Dendritic cell treated with granulocyte-macrophage colony-stimulating factor and Interleukin-4, amounts not matched to agents 40 ng/mL and 50 ng/mL, for 4 days (primary cell): ENCODE measurements around the gene OR7G3.

Experiments used
- H3K27ac Mint-ChIP-seq: one replicate; pipeline ENCODE4 v1.8.0; 2022; ENCODE audit warnings: mild to moderate bottlenecking, mixed read lengths
- H3K27me3 Mint-ChIP-seq: one replicate; pipeline ENCODE4 v1.8.0; 2022; ENCODE audit warnings: mild to moderate bottlenecking, mixed read lengths
- H3K36me3 Mint-ChIP-seq: one replicate; pipeline ENCODE4 v1.8.0; 2022; ENCODE audit warnings: low read depth, mixed read lengths
- H3K4me1 Mint-ChIP-seq: one replicate; pipeline ENCODE4 v1.8.0; 2022; ENCODE audit warnings: low read depth, mixed read lengths
- H3K4me3 Mint-ChIP-seq: one replicate; pipeline ENCODE4 v1.8.0; 2022; ENCODE audit warnings: mild to moderate bottlenecking, moderate library complexity, mixed read lengths
- H3K9me3 Mint-ChIP-seq: one replicate; pipeline ENCODE4 v1.8.0; 2022; ENCODE audit warnings: mixed read lengths
- intact Hi-C: fragments of 100-400 bp; cut with micrococcal nuclease; formaldehyde crosslinking; loops from one replicate; pipeline ENCODE4 v1.15.0; 2022

Gene OR7G3

GRCh38 chr19:9126900-9127405, at the start of gene OR7G3:
TSS of gene OR7G3 (minus strand) at chr19:9126950. CDS start at chr19:9126950, 0 bp downstream.
- no peaks in the 10 kb centered on the region for H3K36me3 Mint-ChIP-seq
- intact Hi-C loops, result no loop called here
- peak within 1 kb of the TSS; percentile 3 for H3K27ac Mint-ChIP-seq
- no peak within 1 kb of the TSS for H3K4me3 Mint-ChIP-seq
- no peaks in the 10 kb centered on the region for H3K9me3 Mint-ChIP-seq
- H3K4me1 Mint-ChIP-seq, result peaks cover 37% of the 10 kb centered on the region
- H3K27me3 Mint-ChIP-seq, result peaks cover 11% of the 10 kb centered on the region

GRCh38 chr19:9175326-9175725, 48.6 kb upstream of the OR7G3 start:
- Mint-ChIP-seq H3K36me3 (peaks cover under 1% of the 10 kb centered on the region), H3K4me1 (peaks cover 60% of the 10 kb centered on the region), H3K9me3 (peaks cover 20% of the 10 kb centered on the region), H3K27ac (no peak overlapping the region), H3K27me3 (peaks cover 9% of the 10 kb centered on the region), H3K4me3 (no peak overlapping the region)
- intact Hi-C loops, result no loop called here

GRCh38 chr19:9171393-9171991, 44.7 kb upstream of the OR7G3 start:
- no peaks in the 10 kb centered on the region for H3K27me3 Mint-ChIP-seq
- peaks cover 33% of the 10 kb centered on the region for H3K36me3 Mint-ChIP-seq
- H3K4me1 Mint-ChIP-seq, result peaks cover 80% of the 10 kb centered on the region
- intact Hi-C loops, result no loop called here
- H3K9me3 Mint-ChIP-seq, result no peaks in the 10 kb centered on the region
- peak overlapping the region; percentile 7 for H3K4me3 Mint-ChIP-seq
- peak overlapping the region; percentile 86 for H3K27ac Mint-ChIP-seq

- Mint-ChIP-seq H3K4me3 (no peak overlapping the region), H3K27me3 (no peaks in the 10 kb centered on the region), H3K36me3 (peaks cover 79% of the 10 kb centered on the region), H3K4me1 (peaks cover 75% of the 10 kb centered on the region), H3K27ac (peak overlapping the region; percentile 88), H3K9me3 (peaks cover 16% of the 10 kb centered on the region)
- intact Hi-C loops, result no loop called here
Measured at GRCh38 chr19:9166846-9167245, 40.1 kb upstream of the OR7G3 start.

- peak overlapping the region; percentile 88 for H3K27ac Mint-ChIP-seq
- no peaks in the 10 kb centered on the region for H3K27me3 Mint-ChIP-seq
- peaks cover 31% of the 10 kb centered on the region for H3K9me3 Mint-ChIP-seq
- peaks cover 59% of the 10 kb centered on the region for H3K4me1 Mint-ChIP-seq
- intact Hi-C loops, result no loop called here
- H3K36me3 Mint-ChIP-seq, result peaks cover 94% of the 10 kb centered on the region
- H3K4me3 Mint-ChIP-seq, result no peak overlapping the region
Measured at GRCh38 chr19:9165261-9165660, 38.5 kb upstream of the OR7G3 start.

- H3K9me3 Mint-ChIP-seq, result peaks cover 58% of the 10 kb centered on the region
- intact Hi-C loops, result no loop called here
- H3K36me3 Mint-ChIP-seq, result peaks cover 100% of the 10 kb centered on the region
- H3K4me3 Mint-ChIP-seq, result no peak overlapping the region
- H3K27me3 Mint-ChIP-seq, result no peaks in the 10 kb centered on the region
- H3K27ac Mint-ChIP-seq, result peak overlapping the region; percentile 22
- peaks cover 35% of the 10 kb centered on the region for H3K4me1 Mint-ChIP-seq
Measured at GRCh38 chr19:9161427-9161826, 34.7 kb upstream of the OR7G3 start.

GRCh38 chr19:9159891-9160290, 33.1 kb upstream of the OR7G3 start:
- Mint-ChIP-seq H3K9me3 (peaks cover 57% of the 10 kb centered on the region), H3K36me3 (peaks cover 100% of the 10 kb centered on the region), H3K4me3 (no peak overlapping the region), H3K27me3 (no peaks in the 10 kb centered on the region), H3K4me1 (peaks cover 35% of the 10 kb centered on the region), H3K27ac (no peak overlapping the region)
- intact Hi-C loops, result no loop called here

GRCh38 chr19:9156304-9156703, 29.6 kb upstream of the OR7G3 start:
- Mint-ChIP-seq H3K4me3 (peak overlapping the region; percentile 46), H3K27ac (peak overlapping the region; percentile 67), H3K4me1 (peaks cover 47% of the 10 kb centered on the region), H3K27me3 (no peaks in the 10 kb centered on the region), H3K36me3 (peaks cover 100% of the 10 kb centered on the region), H3K9me3 (peaks cover 63% of the 10 kb centered on the region)
- intact Hi-C loops, result no loop called here

- Mint-ChIP-seq H3K9me3 (peaks cover 63% of the 10 kb centered on the region), H3K36me3 (peaks cover 100% of the 10 kb centered on the region), H3K27me3 (no peaks in the 10 kb centered on the region), H3K27ac (peak overlapping the region; percentile 67), H3K4me1 (peaks cover 54% of the 10 kb centered on the region), H3K4me3 (no peak overlapping the region)
- intact Hi-C loops, result no loop called here
Measured at GRCh38 chr19:9155591-9155990, 28.8 kb upstream of the OR7G3 start.

- no peaks in the 10 kb centered on the region for H3K27me3 Mint-ChIP-seq
- peaks cover 100% of the 10 kb centered on the region for H3K36me3 Mint-ChIP-seq
- H3K27ac Mint-ChIP-seq, result no peak overlapping the region
- peaks cover 72% of the 10 kb centered on the region for H3K4me1 Mint-ChIP-seq
- peaks cover 67% of the 10 kb centered on the region for H3K9me3 Mint-ChIP-seq
- intact Hi-C loops, result no loop called here
- no peak overlapping the region for H3K4me3 Mint-ChIP-seq
Measured at GRCh38 chr19:9151367-9151766, 24.6 kb upstream of the OR7G3 start.

- peak overlapping the region; percentile 25 for H3K27ac Mint-ChIP-seq
- H3K4me1 Mint-ChIP-seq, result peaks cover 65% of the 10 kb centered on the region
- no peaks in the 10 kb centered on the region for H3K27me3 Mint-ChIP-seq
- intact Hi-C loops, result no loop called here
- no peak overlapping the region for H3K4me3 Mint-ChIP-seq
- H3K9me3 Mint-ChIP-seq, result peaks cover 72% of the 10 kb centered on the region
- peaks cover 100% of the 10 kb centered on the region for H3K36me3 Mint-ChIP-seq
Measured at GRCh38 chr19:9150650-9151049, 23.9 kb upstream of the OR7G3 start.

GRCh38 chr19:9149997-9150396, 23.2 kb upstream of the OR7G3 start:
- H3K4me1 Mint-ChIP-seq, result peaks cover 58% of the 10 kb centered on the region
- H3K9me3 Mint-ChIP-seq, result peaks cover 78% of the 10 kb centered on the region
- peaks cover 100% of the 10 kb centered on the region for H3K36me3 Mint-ChIP-seq
- H3K27me3 Mint-ChIP-seq, result no peaks in the 10 kb centered on the region
- peak overlapping the region; percentile 25 for H3K27ac Mint-ChIP-seq
- no peak overlapping the region for H3K4me3 Mint-ChIP-seq
- intact Hi-C loops, result no loop called here

- intact Hi-C loops, result no loop called here
- H3K4me3 Mint-ChIP-seq, result no peak overlapping the region
- H3K27me3 Mint-ChIP-seq, result no peaks in the 10 kb centered on the region
- peaks cover 88% of the 10 kb centered on the region for H3K9me3 Mint-ChIP-seq
- H3K4me1 Mint-ChIP-seq, result peaks cover 45% of the 10 kb centered on the region
- peak overlapping the region; percentile 25 for H3K27ac Mint-ChIP-seq
- peaks cover 100% of the 10 kb centered on the region for H3K36me3 Mint-ChIP-seq
Measured at GRCh38 chr19:9148697-9149096, 21.9 kb upstream of the OR7G3 start.

GRCh38 chr19:9146882-9147281, 20.1 kb upstream of the OR7G3 start:
- intact Hi-C loops, result no loop called here
- Mint-ChIP-seq H3K27me3 (no peaks in the 10 kb centered on the region), H3K27ac (no peak overlapping the region), H3K36me3 (peaks cover 100% of the 10 kb centered on the region), H3K4me1 (peaks cover 45% of the 10 kb centered on the region), H3K4me3 (no peak overlapping the region), H3K9me3 (peaks cover 74% of the 10 kb centered on the region)

- Mint-ChIP-seq H3K4me1 (peaks cover 41% of the 10 kb centered on the region), H3K9me3 (peaks cover 56% of the 10 kb centered on the region), H3K27me3 (no peaks in the 10 kb centered on the region), H3K36me3 (peaks cover 99% of the 10 kb centered on the region), H3K27ac (no peak overlapping the region), H3K4me3 (no peak overlapping the region)
- intact Hi-C loops, result no loop called here
Measured at GRCh38 chr19:9144920-9145319, 18.2 kb upstream of the OR7G3 start.
